A673 (cell line): ENCODE data around the gene CFP. TPM values are rescaled to one million over a fixed set of nuclear protein-coding genes. Genes with fewer than 3 reads are reported as not detected.

Experiments
- BruUV-seq: library from RNA; stranded (reverse); fragments of 400-500 nt; replicated peaks from 2 replicates; lab custom pipeline; 2021; lab: Mats Ljungman, UMichigan
- CTCF ChIA-PET: fragments of 300-600 bp; sonication (Branson Sonifier 250); formaldehyde crosslinking; loops from one replicate; lab custom pipeline; 2022; ENCODE audit warnings: antibody characterized with exemption; lab: Charles Lee
- POLR2A ChIA-PET: fragments of 300-600 bp; sonication (Branson Sonifier 250); formaldehyde crosslinking; loops from one replicate; lab custom pipeline; 2022; ENCODE audit warnings: antibody characterized with exemption; ENCODE audit not compliant: low non-redundant PET; lab: Charles Lee
- DNase-seq: peaks from one replicate; pipeline ENCODE4 v3.0.0-alpha.2; 2015; ENCODE audit warnings: low spot score
- H3K27ac ChIP-seq: fragments of 200-600 bp; sonication (generic); 2 replicates; pipeline ENCODE4 v1.5.1; 2016; ENCODE audit warnings: mixed run types, low read depth, mild to moderate bottlenecking, mixed read lengths, antibody characterized with exemption, low read length; ENCODE audit not compliant: poor library complexity, severe bottlenecking
- H3K27me3 ChIP-seq: fragments of 200-600 bp; sonication (generic); replicated peaks from 2 replicates; pipeline ENCODE4 v1.6.1; 2017; ENCODE audit warnings: mixed run types, low read depth, mild to moderate bottlenecking, mixed read lengths, antibody characterized with exemption, low read length; ENCODE audit not compliant: insufficient read depth, poor library complexity
- H3K36me3 ChIP-seq: fragments of 200-600 bp; sonication (generic); 2 replicates; pipeline ENCODE4 v1.6.1; 2016; ENCODE audit warnings: mixed run types, mild to moderate bottlenecking, mixed read lengths, antibody characterized with exemption, low read length; ENCODE audit not compliant: insufficient read depth, poor library complexity, severe bottlenecking
- H3K4me1 ChIP-seq: fragments of 200-600 bp; sonication (generic); 2 replicates; pipeline ENCODE4 v1.6.1; 2017; ENCODE audit warnings: mixed run types, mild to moderate bottlenecking, mixed read lengths, antibody characterized with exemption, low read length; ENCODE audit not compliant: insufficient read depth, poor library complexity, severe bottlenecking
- H3K4me3 ChIP-seq: fragments of 200-600 bp; sonication (generic); 2 replicates; pipeline ENCODE4 v1.5.1; 2016; ENCODE audit warnings: low read depth, mixed run types, mild to moderate bottlenecking, mixed read lengths, low read length; ENCODE audit not compliant: poor library complexity, severe bottlenecking
- H3K9me3 ChIP-seq: fragments of 200-600 bp; sonication (generic); 2 replicates; pipeline ENCODE4 v1.6.1; 2016; ENCODE audit warnings: mixed run types, low read depth, mild to moderate bottlenecking, mixed read lengths, antibody characterized with exemption, low read length; ENCODE audit not compliant: poor library complexity, severe bottlenecking
- CTCF ChIP-seq: fragments of 300-800, 200-600 bp; sonication (generic); conservative IDR thresholded peaks from 2 replicates; pipeline ENCODE4 v1.5.1; 2017; ENCODE audit warnings: low read depth, mild to moderate bottlenecking, antibody characterized with exemption, low read length, moderate library complexity, mixed read lengths
- EZH2 ChIP-seq: fragments of 200-600 bp; sonication (generic); IDR thresholded peaks from 2 replicates; pipeline ENCODE4 v1.6.1; 2017; ENCODE audit warnings: borderline replicate concordance, low read depth, mild to moderate bottlenecking, mixed read lengths, antibody characterized with exemption, low read length; ENCODE audit not compliant: poor library complexity, severe bottlenecking
- intact Hi-C: fragments of 100-400 bp; cut with micrococcal nuclease; formaldehyde crosslinking; loops from one replicate; pipeline ENCODE4 v1.10.0; 2022; ENCODE audit not compliant: unreplicated experiment
- total RNA-seq: library from RNA; stranded (reverse); gene quantifications from 2 replicates; pipeline ENCODE4 v1.2.3, GENCODE V29; 2021

Gene CFP
- total RNA-seq, 1 experiment from 2014 or later = 2.3 TPM

- no peak for DNase-seq
- Histone ChIP-seq H3K27me3 (no peaks in the 10 kb centered on the region), H3K27ac (no peak overlapping the region), H3K4me1 (no peaks in the 10 kb centered on the region), H3K4me3 (peak overlapping the region; percentile 35), H3K36me3 (no peaks in the 10 kb centered on the region), H3K9me3 (no peaks in the 10 kb centered on the region)
- CTCF ChIA-PET = no interaction called here
- intact Hi-C loops = no loop called here
- POLR2A ChIA-PET = no interaction called here
- TF ChIP-seq CTCF = no peak
- TF ChIP-seq EZH2 = no peak
- no TSS peak for BruUV-seq
These were observed 10.7 kb downstream of the CFP start for GRCh38 chrX:47618923-47619485.

- Histone ChIP-seq H3K9me3 (no peaks in the 10 kb centered on the region), H3K4me1 (no peaks in the 10 kb centered on the region), H3K27ac (no peak overlapping the region), H3K4me3 (no peak overlapping the region), H3K27me3 (no peaks in the 10 kb centered on the region), H3K36me3 (no peaks in the 10 kb centered on the region)
- no TSS peak for BruUV-seq
- TF ChIP-seq EZH2 = no peak
- no peak for TF ChIP-seq CTCF
- ChIA-PET CTCF (no interaction called here), POLR2A (no interaction called here)
- intact Hi-C loops = no loop called here
- no peak for DNase-seq
These were observed 15.1 kb downstream of the CFP start for GRCh38 chrX:47614618-47615017.

- Histone ChIP-seq H3K36me3 (no peaks in the 10 kb centered on the region), H3K4me3 (no peak overlapping the region), H3K27ac (no peak overlapping the region), H3K27me3 (no peaks in the 10 kb centered on the region), H3K4me1 (no peaks in the 10 kb centered on the region), H3K9me3 (no peaks in the 10 kb centered on the region)
- CTCF ChIA-PET = no interaction called here
- TF ChIP-seq CTCF (no peak), EZH2 (no peak)
- intact Hi-C loops = no loop called here
- DNase-seq = no peak
- POLR2A ChIA-PET = no interaction called here
- no TSS peak for BruUV-seq
These were observed 16.6 kb downstream of the CFP start for GRCh38 chrX:47613082-47613481.
